DMS114 treated with DMSO at 0.1 percent for 48 hours (cell line): ENCODE data around the gene EXOC6.
"Not testable (repeated sequence)": the region's sequence is repeated elsewhere in the genome, so short reads cannot be mapped to it uniquely, and the experiment has no call there.

Experiments
- DNase-seq: peaks from one replicate; lab custom pipeline; 2025; ENCODE audit not compliant: unreplicated experiment; lab: John Stamatoyannopoulos, UW

The EXOC6 gene

DNA sequence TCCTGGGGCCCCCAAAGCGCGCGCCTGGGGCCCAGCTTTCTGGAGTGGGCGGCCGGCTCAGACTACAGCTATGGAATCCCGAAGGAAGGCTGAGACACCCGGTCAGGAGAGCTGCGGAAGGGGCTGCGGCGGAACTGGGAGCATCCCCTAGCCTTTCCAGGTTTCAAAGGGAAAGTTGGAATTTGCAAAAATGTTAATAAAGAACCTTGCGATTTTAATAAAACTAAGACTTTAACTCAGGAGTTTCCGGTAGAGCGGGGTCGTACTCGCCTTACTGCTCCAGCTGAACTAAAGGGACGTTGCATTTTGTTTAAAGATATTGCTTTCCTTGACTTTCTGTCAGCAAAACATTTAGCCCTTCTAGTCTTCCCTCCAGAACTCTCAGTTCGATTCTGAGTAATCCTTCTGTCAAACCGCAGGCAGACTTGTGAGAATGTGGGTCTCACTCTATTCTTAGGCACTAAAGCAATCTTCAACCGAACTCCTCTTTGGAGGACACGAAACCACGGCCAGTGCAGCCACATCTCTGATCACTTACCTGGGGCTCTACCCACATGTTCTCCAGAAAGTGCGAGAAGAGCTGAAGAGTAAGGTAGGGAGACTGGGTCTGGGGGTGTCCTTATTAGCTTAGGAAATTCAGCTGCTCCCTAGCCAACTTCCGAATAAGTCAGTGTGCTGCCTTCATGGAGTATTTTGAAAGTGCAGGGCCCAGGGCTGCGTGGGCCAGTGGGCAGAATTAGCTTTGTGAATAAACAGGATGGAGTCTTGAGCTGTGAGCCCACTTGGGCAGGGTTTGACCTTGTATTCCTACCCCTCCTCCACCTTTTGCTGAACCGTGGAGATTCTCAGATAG lies 227.3 kb downstream of the EXOC6 start:
- no peak for DNase-seq

DNA sequence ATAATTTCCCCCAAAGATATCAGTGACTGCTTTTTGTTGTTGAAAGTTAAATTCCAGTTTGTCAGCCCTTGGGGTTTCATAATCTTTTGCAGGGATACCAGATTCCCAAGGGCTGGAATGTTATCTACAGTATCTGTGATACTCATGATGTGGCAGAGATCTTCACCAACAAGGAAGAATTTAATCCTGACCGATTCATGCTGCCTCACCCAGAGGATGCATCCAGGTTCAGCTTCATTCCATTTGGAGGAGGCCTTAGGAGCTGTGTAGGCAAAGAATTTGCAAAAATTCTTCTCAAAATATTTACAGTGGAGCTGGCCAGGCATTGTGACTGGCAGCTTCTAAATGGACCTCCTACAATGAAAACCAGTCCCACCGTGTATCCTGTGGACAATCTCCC lies 228.6 kb downstream of the EXOC6 start:
- no peak for DNase-seq

DNA sequence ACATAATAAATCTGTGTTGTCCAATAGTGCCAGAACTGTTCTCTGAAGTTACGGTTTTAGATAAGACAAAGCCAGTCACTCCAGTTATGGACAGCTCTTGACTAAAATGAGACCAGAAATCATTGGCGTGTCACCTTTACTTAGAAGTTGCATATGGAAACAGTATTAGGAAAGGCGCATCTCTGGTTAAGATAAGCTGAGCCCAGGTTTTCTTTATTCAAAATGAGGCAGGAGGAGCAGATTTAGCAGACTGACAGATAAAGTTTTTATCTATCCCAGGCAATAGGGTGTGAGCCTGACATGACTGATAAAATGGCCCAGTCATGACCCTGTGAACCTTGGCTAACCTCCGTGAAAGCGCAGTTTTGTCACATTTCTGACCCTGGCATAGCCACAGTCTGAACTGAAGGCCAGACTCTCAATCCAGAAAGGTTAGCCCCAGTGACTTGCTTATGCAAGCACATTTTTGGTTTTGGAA lies 229.6 kb downstream of the EXOC6 start:
- no peak for DNase-seq

DNA sequence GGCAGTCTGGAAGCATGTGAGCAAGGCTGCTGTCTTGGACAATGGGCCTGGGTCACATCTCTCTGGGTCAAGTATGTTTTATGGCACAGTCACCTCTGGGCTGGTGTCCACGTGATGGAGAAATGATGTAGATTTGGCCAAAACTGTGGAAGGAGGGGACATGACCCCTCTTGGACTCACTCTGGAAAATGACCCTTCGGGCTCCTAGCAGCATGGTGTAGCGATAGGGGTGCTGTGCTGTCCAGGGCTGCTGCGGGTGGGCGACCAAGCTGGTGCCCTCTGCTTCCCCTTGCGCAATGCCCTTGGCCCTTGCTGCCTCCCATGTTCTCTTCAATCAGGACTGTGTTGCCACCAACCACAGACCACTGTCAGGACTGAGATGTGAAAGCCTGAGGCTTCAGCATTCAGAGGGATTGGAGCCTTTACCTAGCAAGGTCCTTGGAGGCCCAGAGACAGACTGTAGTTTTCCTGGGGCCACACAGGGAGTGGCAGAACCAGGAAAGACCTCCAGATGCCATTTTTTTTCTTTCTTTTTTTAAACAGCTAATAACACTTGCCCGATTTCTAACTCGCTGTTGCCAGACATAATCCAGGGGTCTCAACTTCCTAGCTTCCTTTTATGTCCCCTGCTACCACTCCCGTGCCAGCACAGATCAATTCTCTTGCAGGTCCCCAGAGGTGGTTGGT lies 231.5 kb downstream of the EXOC6 start:
- DNase-seq: no peak

DNA sequence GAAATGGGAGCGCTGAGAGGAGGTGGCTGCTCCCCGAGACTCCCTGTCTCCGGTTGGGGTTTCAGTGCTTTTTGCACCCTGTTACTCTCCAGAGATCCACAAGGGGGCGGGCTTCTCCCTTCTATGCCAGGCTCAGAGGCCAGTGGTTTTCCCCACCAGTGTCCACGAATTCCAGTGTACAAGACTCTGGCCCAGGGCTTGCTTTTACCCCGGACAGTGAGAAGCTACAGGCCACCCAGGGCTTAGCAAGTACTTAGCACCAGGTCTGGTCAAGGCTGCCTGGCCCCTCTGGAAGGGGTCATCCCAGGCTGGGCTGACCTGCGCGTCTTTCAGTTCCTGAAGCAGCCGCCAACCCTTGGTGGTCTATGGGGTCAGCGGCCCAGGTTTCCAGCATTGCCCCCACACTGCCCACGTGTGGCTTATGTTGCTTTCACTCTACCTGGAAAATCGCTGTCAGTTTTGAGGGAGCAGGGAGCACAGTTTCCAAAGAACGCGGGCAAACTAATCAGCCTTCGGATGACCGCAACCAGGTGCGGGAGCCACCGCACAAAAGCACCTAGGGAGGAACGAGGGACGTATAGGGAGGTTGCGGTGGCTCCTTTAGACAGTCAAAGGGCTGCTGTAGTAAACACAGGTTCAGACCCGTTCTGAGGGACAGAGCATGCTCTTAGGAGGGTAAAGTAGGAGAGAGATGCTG lies 232.2 kb downstream of the EXOC6 start:
- peak; percentile 27 for DNase-seq

DNA sequence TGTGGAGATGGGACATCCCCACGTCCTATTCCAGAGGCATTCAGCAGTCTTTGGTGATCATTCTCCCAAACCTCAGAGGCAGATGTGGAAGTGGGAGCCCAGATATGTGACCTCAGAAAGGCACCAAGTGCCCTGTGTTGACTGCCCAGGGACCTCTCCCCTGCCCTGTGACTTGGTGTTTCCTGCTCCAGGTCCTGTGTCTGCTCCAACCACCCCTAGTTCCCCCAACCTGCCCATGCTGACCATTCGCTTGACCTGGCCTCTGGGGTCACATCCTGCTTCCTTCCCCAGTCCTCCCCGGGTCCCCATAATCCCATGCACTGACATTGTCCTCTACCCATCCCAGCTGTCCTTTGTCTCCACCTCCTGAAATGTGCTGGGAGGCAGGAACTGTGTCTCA lies 233.0 kb downstream of the EXOC6 start:
- DNase-seq: no peak

DNA sequence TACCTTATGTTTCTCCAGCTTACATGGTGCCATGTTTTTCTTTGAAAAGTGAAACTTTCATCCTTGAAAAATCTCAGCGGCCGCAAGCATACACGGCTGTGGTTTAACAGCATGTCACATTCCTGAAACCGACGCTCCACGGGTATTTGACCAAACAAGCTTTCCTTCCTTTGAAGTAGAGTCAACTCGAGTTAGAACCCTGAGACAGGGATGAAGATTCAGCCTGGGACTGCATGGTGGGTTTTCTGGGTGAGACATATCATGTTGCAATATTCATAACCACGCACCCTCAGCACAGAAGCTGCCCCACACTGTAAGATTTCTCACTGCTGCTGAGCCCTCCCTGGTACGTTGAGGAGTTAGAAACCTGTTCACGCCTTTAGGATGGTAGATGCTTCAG lies 233.5 kb downstream of the EXOC6 start:
- no peak for DNase-seq

DNA sequence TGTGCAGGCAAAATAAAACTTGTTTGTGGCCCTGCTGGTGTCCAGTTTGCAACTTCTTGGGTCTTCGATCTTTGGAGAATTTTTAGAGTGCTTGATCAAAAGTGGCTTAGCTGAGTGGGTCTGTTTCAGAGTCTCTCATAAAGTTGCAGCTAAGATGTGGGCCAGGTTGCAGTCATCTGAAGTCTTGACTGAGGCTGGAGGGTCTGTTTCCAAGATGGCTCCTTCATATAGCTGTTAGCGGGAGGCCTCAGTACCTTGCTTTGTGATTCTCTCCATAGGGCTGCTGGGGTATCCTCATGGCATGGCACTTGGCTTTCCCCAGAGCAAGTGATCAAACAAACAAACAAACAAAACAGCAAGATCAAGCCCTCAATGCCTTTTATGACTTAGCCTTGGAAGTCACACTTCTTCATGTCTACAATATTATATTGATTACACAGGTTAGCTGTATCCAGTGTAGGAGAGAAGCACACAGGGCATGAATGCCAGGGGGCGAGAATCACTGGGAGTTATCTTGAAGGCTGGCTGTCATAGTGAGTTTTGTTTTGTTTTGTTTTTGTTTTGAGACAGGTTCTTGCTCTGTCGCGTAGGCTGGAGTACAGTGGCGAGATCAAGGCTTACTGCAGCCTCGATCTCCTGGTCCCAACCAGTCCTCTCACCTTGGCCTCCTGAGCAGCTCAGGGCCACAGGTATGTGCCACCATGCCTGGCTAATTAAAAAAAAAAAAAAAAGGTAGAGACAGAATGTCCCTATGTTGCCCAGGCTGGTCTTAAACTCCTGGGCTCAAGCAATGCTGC lies 235.6 kb downstream of the EXOC6 start:
- DNase-seq: no peak

DNA sequence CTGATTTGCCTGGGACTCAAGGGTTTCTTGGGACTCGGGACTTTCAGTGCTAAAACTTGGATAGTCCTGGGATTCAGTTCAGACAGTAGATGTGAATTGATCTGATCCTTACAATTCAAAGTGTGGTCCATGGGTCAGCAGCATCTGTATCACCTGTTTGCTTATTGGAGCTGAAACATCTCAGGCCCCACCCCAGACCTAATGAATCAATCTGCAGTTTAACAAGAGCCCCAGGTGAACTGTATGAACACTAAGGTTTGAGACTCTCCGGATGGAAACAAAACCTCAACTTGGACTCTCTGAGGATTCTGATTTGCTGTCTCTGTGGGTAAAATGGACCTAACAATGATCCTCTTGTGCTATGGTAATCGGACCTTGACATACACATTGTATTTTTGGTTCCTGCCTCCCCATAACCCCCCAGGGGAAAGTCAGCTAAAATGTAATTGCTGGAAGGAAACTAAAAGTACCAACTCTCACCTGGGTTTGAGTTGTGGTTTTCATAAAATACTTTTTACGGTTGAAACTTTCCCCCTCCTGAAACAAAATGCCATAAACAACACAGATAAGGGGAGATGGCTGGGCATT lies 237.0 kb downstream of the EXOC6 start:
- no peak for DNase-seq

DNA sequence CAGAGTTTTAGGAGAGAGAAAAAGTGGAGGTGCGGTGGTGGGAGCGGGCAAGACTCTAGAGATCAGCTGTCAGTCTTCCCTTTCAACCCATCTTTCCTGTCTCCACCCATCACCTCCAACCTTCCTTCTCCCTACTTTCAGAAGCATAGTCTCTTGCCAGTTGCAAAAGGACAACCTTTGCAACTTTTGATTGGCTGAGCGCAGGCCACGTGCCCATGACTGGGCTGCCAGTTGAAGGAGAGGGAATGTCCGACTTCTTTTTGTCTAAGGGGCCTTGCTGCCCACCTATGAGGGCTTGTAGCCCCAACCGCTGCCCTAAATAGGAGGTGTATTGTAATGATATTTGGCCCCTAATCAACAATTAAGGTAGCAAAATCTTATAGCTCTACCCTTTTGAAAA lies 238.0 kb downstream of the EXOC6 start:
- no peak for DNase-seq

DNA sequence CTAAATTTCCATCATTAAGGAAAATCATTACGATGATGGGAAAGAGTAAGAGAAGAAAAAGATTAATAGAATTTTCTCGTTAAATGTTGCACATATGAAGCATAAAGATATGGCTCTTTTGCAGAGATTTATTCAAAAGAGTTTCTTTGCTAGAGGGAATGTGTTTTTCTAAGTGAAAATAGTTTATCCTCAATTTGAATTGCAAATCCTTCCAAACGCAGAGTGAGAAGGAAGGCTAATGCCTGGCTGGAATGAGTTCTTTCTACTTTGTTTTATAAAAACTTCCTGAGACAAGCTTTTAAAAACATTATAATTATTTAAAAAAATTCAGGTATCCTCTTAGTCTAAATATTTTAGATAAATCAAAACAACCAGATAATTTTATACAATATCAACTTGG lies 239.5 kb downstream of the EXOC6 start:
- no peak for DNase-seq

DNA sequence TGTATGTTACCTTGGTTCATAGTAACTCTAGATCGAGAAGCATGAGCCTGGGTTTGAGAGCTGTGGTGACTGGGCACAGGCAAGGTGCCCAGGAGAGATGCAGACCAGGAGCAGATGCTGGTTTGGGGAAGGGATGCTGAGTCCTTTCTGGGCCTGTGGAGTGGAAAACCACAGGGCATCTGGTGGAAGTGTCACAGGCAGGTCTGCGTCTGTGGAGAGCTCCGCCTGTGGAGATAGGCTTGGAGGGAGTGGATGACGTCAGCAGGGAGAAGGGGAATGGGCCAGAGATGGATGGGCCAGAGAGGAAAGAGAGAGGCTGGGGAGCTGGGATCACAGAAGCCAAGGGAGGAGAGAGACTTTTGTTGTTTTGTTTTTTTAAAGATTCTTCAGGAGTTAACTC lies 240.1 kb downstream of the EXOC6 start:
- DNase-seq: no peak

DNA sequence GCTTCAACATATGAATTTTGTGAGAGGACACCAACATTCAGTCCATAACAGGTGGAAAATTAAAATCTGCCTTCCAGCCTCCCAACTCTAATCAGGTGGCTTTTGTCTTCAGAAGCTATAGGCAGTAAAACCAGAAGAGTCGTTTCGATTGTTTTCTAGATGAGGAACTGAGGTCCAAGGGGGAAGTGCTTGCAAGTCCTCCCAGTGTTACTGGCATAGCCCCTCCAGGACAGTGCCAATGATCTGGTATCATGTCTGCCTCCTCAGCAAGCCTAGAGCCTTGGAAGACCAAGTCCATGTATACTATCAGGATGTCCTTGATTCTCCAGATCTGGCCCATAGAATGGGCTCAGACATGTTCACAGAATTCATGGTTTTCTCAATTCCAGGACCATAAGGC lies 242.3 kb downstream of the EXOC6 start:
- DNase-seq: no peak

DNA sequence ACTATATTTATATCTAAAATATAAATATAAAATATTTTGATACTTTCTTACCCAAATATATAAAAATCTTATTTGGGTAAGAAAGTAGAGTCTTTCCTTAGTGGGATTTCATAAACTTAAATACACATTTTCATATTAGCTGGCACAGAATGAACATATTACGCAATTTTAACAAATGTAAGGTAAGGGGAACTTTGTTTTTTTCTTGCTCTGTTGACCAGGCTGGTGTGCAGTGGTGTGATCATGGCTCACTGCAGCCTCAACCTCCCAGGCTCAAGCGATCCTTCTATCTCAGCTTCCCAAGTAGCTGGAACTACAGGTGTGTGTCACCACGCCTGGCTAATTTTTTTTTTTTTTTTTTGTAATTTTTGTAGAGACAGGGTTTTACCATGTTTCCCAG lies 243.6 kb downstream of the EXOC6 start:
- no peak for DNase-seq

DNA sequence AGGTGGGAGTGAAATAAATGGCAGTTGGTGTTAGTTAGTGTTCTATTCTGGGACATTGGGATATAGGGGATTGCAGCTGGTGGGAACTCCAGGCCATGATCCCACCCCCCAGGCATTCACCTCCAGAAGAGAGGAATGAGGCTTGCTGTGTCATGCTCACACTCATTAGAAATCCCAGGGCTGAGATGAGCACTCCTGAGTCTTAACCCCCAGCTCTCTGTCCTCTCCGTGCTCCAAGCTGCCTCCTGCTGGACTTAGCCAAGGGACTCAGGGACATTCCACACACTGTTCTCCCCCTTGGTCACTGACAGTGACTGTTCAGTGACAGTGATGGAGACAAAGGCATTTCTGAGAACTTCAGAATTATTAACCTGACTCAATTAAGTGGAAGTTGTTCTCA lies 246.9 kb downstream of the EXOC6 start:
- no peak for DNase-seq

DNA sequence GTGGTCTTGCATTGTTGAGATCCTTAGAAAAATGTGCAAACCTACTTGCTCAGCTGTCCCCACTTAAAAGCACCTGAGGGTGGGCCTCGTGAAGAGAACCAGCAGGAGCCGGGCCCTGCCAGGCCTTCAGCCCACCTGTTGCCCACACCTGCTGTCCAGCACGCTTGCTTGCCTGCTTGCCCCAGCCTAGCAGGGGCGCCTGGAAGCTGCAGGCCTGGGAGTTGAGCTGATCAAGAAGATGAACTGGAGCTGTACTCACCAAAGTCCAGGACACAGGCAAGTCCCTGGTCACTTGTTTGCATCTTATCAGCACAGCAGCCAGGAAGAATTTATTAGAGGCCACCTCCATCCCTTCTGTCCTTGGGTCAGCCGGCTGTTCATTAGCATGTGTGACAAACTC lies 248.6 kb downstream of the EXOC6 start:
- DNase-seq: no peak

DNA sequence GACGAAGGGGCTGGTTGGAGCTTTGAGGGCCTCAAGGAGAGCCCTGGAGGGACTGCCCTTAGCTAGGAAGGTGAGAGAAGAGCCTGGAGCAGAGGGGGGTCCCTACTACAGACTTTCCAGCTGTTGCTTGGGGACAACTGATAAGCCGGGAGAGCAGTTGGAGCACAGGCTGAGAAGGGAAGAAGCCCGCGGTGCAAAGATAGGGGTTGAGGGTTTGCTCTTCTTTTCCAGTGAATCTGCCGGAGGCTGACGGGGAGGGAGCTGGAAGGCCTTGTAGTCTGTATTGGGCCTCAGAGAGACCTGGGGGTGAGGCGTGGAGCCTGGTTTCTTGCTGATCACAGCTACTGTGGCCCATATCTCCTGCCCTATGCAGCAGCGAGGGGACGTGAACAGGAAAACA lies 249.1 kb downstream of the EXOC6 start:
- DNase-seq: no peak

DNA sequence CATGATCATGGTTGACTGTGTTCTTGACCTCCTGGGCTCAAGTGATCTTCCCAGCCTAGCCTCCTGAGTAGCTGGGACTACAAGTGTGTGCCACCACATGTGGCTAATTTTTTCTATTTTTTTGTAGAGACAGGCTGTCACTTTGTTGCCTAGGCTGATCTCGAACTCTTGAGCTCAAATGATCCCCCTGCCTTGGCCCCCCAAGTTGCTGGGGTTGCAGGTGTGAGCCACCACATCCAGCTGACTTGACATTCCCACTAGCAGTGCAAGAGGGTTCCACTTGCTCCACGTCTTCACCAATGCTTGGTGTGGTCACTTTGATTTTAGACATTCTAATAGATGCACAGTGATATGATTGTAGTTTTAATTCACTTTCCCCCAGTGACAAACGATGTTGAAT lies 250.5 kb downstream of the EXOC6 start:
- DNase-seq: no peak

DNA sequence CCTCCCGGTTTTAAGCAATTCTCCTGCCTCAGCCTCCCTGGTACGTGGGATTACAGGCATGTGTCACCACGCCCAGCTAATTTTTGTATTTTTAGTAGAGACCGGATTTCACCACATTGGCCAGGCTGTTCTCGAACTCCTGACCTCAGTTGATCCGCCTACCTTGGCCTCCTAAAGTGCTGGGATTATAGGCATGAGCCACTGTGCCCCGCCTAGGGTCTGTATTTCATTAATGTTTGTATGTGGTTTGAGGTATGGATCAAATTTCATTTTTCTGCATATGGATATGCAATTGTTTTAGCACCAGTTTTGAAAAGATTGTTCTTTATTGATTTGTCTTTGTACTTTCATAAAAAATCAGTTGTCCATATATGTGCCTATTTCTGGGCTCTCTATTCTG lies 251.3 kb downstream of the EXOC6 start:
- no peak for DNase-seq

DNA sequence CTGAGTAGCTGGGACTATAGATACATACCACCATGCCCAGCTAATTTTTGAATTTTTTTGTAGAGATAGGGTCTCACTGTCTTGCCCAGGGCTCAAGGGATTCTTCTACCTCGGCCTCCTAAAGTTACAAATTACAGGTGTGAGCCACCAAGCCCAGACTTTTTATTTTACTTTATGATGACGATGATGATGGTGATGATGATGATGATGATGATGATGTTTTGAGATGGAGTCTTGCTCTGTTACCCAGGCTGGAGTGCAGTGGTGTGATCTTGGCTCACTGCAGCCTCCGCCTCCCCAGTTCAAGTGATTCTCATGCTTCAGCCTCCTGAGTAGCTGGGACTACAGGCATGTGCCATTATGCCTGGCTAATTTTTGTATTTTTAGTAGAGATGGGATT lies 252.8 kb downstream of the EXOC6 start:
- DNase-seq: not testable (repeated sequence)

DNA sequence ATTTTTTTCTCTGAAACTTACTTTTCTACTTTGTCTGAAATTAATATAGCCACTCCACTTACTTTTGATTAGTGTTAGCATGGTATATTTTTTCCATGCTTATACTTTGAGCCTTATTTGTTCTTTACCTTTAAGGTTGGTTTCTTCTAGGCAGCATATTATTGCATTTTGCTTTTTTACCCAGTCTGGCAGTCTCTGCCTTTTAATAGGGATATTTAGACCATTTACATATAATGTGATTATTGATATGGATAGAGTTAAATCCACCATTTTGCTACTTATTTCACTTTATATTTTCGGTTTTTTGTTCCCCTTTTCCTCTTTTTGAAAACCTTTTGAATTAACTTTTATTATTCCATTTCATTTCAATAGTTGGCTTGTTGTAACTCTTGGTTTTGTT lies 255.6 kb downstream of the EXOC6 start:
- DNase-seq: no peak
